Stomach (tissue), 9 donors: Measurements from ENCODE around the gene OPCML. TPM values are rescaled to one million over a fixed set of nuclear protein-coding genes. Genes with fewer than 3 reads are reported as not detected.

Experiments
- DNase-seq, 2 donors: peaks; one replicate each; pipeline versions ENCODE4 v3.0.0 to v3.0.0-alpha.2; 2013 to 2019
- H3K27ac ChIP-seq, 5 donors: fragments of 200-600 bp in 4 of 5; sonication (generic) in 4 of 5; one replicate each; pipeline ENCODE4 v1.5.1; 2013 to 2019; ENCODE audit warnings: mild to moderate bottlenecking in 1 of 5, moderate library complexity in 1 of 5
- H3K27me3 ChIP-seq, 3 donors: fragments of 200-600 bp; sonication (generic); one replicate each; pipeline ENCODE4 v1.5.1; 2017 to 2019; ENCODE audit warnings: mixed run types in 1 of 3
- H3K36me3 ChIP-seq, 4 donors: fragments of 200-600 bp; sonication (generic); 1 replicate in 3 of 4; 2 replicates in 1 of 4; pipeline ENCODE4 v1.5.1; 2016 to 2019
- H3K4me1 ChIP-seq, 4 donors: fragments of 200-600 bp; sonication (generic); one replicate each; pipeline ENCODE4 v1.5.1; 2016 to 2019
- H3K4me3 ChIP-seq, 4 donors: fragments of 200-600 bp; sonication (generic) in 3 of 4; one replicate each; pipeline ENCODE4 v1.5.1; 2016 to 2019; ENCODE audit warnings: mild to moderate bottlenecking in 1 of 4
- H3K9me3 ChIP-seq, 4 donors: fragments of 200-600 bp; sonication (generic); one replicate each; pipeline ENCODE4 v1.5.1; 2016 to 2019
- EP300 ChIP-seq: sonication (generic); formaldehyde crosslinking; IDR thresholded peaks from one replicate; pipeline ENCODE4 v1.6.1; 2017; ENCODE audit warnings: antibody characterized with exemption
- POLR2A ChIP-seq, 4 donors: fragments of 450-650 bp; IDR thresholded peaks; one replicate each; pipeline ENCODE4 v1.6.1; 2016; ENCODE audit warnings: antibody characterized with exemption in 4 of 4, control low read depth in 2 of 4, mild to moderate bottlenecking in 1 of 4, moderate library complexity in 1 of 4
- POLR2AphosphoS5 ChIP-seq, 3 donors: sonication (generic); formaldehyde crosslinking; IDR thresholded peaks; one replicate each; pipeline ENCODE4 v1.6.1; 2016; ENCODE audit warnings: antibody characterized with exemption in 3 of 3
- WGBS, 5 donors: extraction: QIAGEN DNeasy Blood & Tissue Kit in 3 of 5; methylation state at CpG; one replicate each; pipeline versions ENCODE4 v1.1.5 to v1.1.7; 2013 to 2018; 5-methylcytosine and 5-hydroxymethylcytosine counted together
- intact Hi-C: fragments of 100-400 bp; cut with DNase I; formaldehyde crosslinking; loops from one replicate; pipeline ENCODE4 v1.15.1; 2023; ENCODE audit warnings: low total_unique reads
- polyA plus RNA-seq, 3 donors: library from polyadenylated mRNA; stranded (reverse); fragments of 200-250 nt; gene quantifications; one replicate each; pipeline ENCODE4 v1.2.3, GENCODE V29; 2013
- total RNA-seq, 5 donors: library from RNA; depleted of rRNA; stranded (reverse); fragments of >200 nt; gene quantifications; one replicate each; pipeline versions ENCODE4 v1.1.0 to v1.2.3, GENCODE V29; 2014 to 2016
- TF ChIP-seq, protein P1 (sequence below), 7 experiments: fragments of 450-650 bp in 4 of 7; fragments of 200-600 bp in 3 of 7; sonication (generic) in 3 of 7; IDR thresholded peaks; one replicate each; pipeline ENCODE4 v1.5.1; 2016 to 2019; ENCODE audit warnings: antibody characterized with exemption in 7 of 7, control low read depth in 2 of 7, mild to moderate bottlenecking in 1 of 7
- donor health status: healthy with polysubstance abuse.
- donor health status: Bipolar disorder and iron deficiency.
- donor health status: healthy.

Gene OPCML
- total and polyA plus RNA-seq, 8 donors: 0.03 to 0.92 (median 0.55) TPM; not detected in 3

DNA sequence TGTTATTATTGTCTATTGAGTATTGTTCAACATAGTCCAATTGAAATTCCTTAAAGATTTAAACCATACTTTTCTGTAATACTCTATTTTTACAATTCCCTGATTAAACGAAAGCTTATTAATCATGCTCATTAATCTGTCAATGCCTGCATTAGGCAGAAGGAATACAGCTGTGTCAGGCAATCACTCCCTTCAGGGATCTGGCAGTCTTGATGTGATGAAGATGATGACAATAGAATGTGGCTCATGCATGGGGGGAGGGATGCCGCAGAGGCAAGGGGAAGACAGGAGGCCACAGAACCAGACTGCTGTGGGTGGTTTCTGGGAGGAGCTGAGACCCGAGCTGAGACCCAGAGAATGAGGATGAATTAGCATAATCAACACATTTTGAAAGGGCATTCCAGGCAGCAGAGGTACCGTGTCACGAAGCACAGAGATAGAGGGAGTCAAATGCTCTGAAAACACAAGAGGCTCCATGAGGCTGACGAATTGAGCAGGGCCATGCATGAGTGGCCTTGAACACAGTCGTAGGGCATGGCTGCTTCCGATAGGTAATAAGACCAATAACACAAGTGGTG, 1075.5 kb downstream of the OPCML start:
- Histone ChIP-seq H3K27ac (no peak overlapping the region), H3K27me3 (peaks cover 0 to 4% (median 0%) of the 10 kb centered on the region in 3 donors), H3K4me1 (no peaks in the 10 kb centered on the region), H3K4me3 (no peak overlapping the region), H3K9me3 (no peaks in the 10 kb centered on the region), H3K36me3 (no peaks in the 10 kb centered on the region)
- 48 to 61% (median 55%) methylated on average over 8 of the region's 8 CpGs for WGBS, 5 donors
- no peak for DNase-seq
- intact Hi-C loops: no loop called here
- no peak for TF ChIP-seq POLR2A (IDR thresholded peaks at IDR 0.05)
- TF ChIP-seq POLR2AphosphoS5 (IDR thresholded peaks at IDR 0.05): no peak
- TF ChIP-seq, protein P1, sequence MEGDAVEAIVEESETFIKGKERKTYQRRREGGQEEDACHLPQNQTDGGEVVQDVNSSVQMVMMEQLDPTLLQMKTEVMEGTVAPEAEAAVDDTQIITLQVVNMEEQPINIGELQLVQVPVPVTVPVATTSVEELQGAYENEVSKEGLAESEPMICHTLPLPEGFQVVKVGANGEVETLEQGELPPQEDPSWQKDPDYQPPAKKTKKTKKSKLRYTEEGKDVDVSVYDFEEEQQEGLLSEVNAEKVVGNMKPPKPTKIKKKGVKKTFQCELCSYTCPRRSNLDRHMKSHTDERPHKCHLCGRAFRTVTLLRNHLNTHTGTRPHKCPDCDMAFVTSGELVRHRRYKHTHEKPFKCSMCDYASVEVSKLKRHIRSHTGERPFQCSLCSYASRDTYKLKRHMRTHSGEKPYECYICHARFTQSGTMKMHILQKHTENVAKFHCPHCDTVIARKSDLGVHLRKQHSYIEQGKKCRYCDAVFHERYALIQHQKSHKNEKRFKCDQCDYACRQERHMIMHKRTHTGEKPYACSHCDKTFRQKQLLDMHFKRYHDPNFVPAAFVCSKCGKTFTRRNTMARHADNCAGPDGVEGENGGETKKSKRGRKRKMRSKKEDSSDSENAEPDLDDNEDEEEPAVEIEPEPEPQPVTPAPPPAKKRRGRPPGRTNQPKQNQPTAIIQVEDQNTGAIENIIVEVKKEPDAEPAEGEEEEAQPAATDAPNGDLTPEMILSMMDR (IDR thresholded peaks at IDR 0.05): no peak
- TF ChIP-seq EP300: no peak

DNA sequence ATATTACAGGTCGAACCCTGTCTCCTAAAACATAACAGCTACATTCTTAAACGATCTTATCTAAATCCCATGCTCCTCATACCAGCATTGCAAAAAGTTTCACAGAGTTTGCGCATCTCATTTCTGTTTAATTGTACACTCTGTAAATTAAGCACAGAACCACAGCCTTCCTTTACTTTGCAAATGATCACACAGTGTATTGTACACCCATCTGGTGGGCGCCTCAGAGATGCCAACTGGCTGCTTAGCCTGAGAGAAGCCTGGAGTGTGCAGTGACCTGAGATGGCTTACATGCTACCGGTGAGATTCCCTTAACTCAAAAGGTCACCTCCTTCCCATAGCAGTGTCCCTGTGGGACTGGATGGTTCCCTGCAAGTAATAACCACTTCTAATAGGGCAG, 1077.3 kb downstream of the OPCML start:
- Histone ChIP-seq H3K4me3 (no peak overlapping the region), H3K9me3 (no peaks in the 10 kb centered on the region), H3K4me1 (no peaks in the 10 kb centered on the region), H3K27ac (no peak overlapping the region), H3K36me3 (no peaks in the 10 kb centered on the region), H3K27me3 (peaks cover 0 to 4% (median 0%) of the 10 kb centered on the region in 3 donors)
- DNase-seq: no peak
- WGBS, 5 donors: 80 to 87% (median 83%) methylated on average over 5 of the region's 5 CpGs
- intact Hi-C loops: no loop called here
- TF ChIP-seq POLR2A (IDR thresholded peaks at IDR 0.05): no peak
- no peak for TF ChIP-seq POLR2AphosphoS5 (IDR thresholded peaks at IDR 0.05)
- no peak for TF ChIP-seq EP300
- TF ChIP-seq, protein P1 (IDR thresholded peaks at IDR 0.05): no peak

- Histone ChIP-seq H3K27me3 (peaks cover 0 to 4% (median 0%) of the 10 kb centered on the region in 3 donors), H3K9me3 (no peaks in the 10 kb centered on the region), H3K4me3 (no peak overlapping the region), H3K36me3 (no peaks in the 10 kb centered on the region), H3K4me1 (no peaks in the 10 kb centered on the region), H3K27ac (no peak overlapping the region)
- WGBS, 5 donors: 80 to 89% (median 83%) methylated on average over 8 of the region's 8 CpGs
- DNase-seq: no peak
- no peak for TF ChIP-seq POLR2A (IDR thresholded peaks at IDR 0.05)
- intact Hi-C loops: no loop called here
These were observed 1078.9 kb downstream of the OPCML start for GRCh38 chr11:132453406-132453805.

GRCh38 chr11:132452616-132453015, 1079.7 kb downstream of the OPCML start:
- Histone ChIP-seq H3K4me3 (no peak overlapping the region), H3K27me3 (peaks cover 0 to 4% (median 0%) of the 10 kb centered on the region in 3 donors), H3K27ac (no peak overlapping the region), H3K36me3 (no peaks in the 10 kb centered on the region), H3K9me3 (no peaks in the 10 kb centered on the region), H3K4me1 (no peaks in the 10 kb centered on the region)
- WGBS, 5 donors: 46 to 86% (median 65%) methylated on average over 1 of the region's 1 CpG
- TF ChIP-seq EP300 (no peak), POLR2AphosphoS5 (IDR thresholded peaks at IDR 0.05) (no peak), POLR2A (IDR thresholded peaks at IDR 0.05) (no peak)
- TF ChIP-seq, protein P1 (IDR thresholded peaks at IDR 0.05): no peak
- DNase-seq: no peak
- intact Hi-C loops: no loop called here

DNA sequence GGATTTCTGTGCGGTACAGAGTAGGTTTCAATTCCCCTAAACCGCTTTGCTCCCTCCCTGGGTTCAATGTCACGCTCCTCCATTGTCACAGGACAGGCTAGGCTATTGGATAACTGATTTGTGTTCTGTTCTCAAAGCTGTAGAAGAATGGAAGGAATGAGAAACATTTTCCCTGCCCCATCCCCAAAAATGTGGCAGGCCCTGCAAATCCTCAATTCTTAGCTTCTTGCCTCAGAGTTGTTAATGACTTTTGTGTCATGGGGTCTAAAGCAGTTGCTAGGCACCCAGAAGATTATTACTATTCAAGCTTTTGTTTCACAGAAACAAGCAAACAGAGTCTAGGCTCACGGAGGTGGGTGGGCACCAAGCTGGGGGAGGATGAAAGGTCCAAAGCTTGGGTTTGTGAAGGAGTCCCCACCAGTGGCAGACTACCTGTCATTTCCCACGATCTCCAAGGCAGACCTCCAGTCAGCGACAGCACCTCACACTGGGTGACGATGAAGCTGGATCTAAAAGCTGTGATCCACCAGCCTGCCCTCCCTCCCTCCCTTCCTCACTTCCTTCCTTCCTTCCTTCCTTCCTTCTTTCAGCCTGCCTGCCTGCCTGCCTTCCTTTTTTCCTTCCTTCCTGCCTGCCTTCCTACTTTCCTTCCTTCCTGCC, 1080.2 kb downstream of the OPCML start:
- H3K27ac ChIP-seq: no peak overlapping the region

More for the DNA sequence above, 1080.2 kb downstream of the OPCML start:
- TF ChIP-seq EP300: no peak
- no peak for TF ChIP-seq POLR2AphosphoS5 (IDR thresholded peaks at IDR 0.05)
- no peak for TF ChIP-seq POLR2A (IDR thresholded peaks at IDR 0.05)
- TF ChIP-seq, protein P1 (IDR thresholded peaks at IDR 0.05): no peak
- 58 to 70% (median 63%) methylated on average over 7 of the region's 7 CpGs for WGBS, 5 donors
- DNase-seq: no peak
- no peak overlapping the region for H3K4me3 ChIP-seq
- H3K9me3 ChIP-seq: no peaks in the 10 kb centered on the region
- H3K4me1 ChIP-seq: no peaks in the 10 kb centered on the region
- H3K36me3 ChIP-seq: no peaks in the 10 kb centered on the region
- peaks cover 0 to 4% (median 0%) of the 10 kb centered on the region in 3 donors for H3K27me3 ChIP-seq
- intact Hi-C loops: no loop called here
